Effector CD8-positive, alpha-beta T cell (primary cell): ENCODE data around the gene SGO1.
"Not testable (repeated sequence)": the region's sequence is repeated elsewhere in the genome, so short reads cannot be mapped to it uniquely, and the experiment has no call there.

ENCODE experiments used
- DNase-seq: peaks from one replicate; lab custom pipeline; 2025; lab: John Stamatoyannopoulos, UW
- total RNA-seq, 4 experiments: gene quantifications; one replicate each; lab custom pipeline; 2026; lab: John Stamatoyannopoulos, UW

Gene SGO1
- total RNA-seq, result 0.36 to 0.61 (median 0.56) reads per million in 4 experiments

DNA sequence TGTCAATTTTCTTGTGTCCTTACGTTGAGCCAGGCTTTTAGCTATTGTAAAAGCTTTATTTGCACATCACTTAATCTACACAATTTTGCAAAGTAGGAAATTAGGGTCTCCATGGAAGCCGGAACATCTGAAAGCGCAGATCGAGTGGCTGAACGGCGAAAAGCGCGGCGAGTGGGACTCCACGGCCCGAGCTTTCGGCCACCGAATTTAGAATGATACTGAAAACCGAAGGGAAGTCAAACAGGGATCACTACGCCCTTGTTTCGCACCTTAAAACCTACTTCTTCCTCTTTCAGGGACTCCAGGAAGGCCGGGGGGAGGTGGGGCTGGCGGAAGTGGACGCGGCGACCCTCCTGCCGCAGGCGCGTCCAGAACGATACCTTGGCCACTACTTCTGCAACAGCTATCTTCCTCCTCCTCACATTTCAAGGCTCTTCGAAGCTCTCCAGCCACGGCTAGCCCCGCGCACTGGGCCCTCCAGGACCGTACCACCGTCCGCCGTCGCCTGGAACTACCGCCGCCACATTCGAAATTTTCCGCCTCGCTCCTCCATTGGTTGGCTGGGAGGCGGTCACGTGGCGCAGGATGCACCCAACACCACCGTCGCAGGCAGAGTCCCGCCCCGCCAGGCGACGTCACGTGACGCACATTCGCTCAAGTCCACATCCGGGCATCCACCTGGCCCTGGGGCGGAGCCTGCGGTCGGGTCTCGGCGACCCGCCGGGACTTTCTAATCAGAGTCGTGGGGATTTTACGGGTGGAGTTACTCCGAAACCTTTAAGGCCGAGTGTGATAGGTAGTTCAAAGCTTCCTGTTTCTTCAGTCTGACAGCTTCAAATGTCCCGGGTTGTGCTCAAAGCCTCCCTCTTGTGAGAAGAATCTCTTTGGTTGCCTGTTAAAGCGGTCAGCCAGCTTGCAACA is at the start of gene SGO1:
SGO1 (minus strand) TSS at position 528 of the 921 bp plus-strand sequence. CDS start 2,179 bp downstream, outside the sequence.
- peak; percentile 99 for DNase-seq

GRCh38 chr3:20235796-20236195 is 49.8 kb upstream of the SGO1 start:
- DNase-seq, result no peak

- no peak for DNase-seq
These were observed 47.1 kb upstream of the SGO1 start for GRCh38 chr3:20232906-20233780.

DNA sequence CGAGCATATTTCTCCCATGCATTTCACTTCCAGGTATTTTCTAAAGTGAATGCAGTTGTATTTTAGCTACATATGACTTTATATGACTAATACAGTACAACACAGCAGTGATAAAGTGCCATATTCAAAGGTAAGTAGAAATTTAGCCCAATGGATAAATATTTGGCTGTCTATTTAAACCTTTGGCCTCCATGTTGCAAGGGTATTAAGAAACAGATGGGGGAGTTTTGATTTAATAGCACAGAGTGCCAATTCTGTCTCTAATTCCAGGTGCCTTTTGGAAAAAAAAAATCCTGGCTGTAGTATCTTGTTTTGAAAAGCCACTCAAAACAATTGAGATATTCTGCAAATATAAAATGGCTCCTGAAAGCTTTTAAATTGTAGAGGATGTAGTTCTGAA is 44.9 kb upstream of the SGO1 start:
- DNase-seq, result no peak

DNA sequence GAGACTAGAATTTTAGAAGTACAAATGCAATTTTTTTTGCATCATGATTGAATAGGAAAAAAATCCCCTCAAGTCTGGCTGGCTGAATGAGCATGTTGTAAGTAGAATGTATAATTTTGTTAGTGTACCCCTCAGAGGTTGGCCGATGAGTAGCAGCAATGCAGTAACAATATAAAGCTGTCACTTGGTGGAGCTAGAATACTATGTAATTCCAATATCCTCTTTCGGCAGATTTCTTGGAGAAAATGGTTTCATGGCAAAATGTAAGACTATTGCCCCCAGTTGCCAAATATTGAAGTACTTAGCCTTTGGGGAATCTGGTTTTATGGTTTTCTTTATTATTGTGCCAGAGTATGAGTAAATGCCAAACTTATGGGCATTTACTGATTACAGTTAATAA is 39.8 kb upstream of the SGO1 start:
- DNase-seq, result no peak

DNA sequence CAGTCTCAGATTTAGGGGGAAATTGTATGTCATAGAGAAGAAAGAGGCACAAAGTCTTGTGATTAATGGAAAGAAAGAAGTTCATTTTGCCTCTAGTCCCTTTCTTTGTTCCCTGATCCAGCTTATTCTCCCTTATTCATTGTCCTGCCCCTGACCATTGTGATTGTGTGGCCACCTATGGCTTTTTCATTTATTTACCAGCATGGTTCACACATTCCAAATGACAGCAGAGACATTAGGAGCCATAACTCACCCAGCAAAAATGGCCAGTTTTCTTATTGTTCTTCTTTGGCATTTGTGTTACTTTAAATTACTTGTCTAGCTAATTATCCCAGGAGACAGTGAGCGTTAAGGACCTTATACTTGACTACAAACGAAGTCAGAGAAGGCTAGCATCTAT is 36.3 kb upstream of the SGO1 start:
- no peak for DNase-seq

- DNase-seq, result no peak
These were observed 32.2 kb upstream of the SGO1 start for GRCh38 chr3:20218215-20218614.

- no peak for DNase-seq
These were observed 29.6 kb upstream of the SGO1 start for GRCh38 chr3:20215636-20216035.

GRCh38 chr3:20213491-20213890 is 27.5 kb upstream of the SGO1 start:
- DNase-seq, result not testable (repeated sequence)

GRCh38 chr3:20207945-20208344 is 21.9 kb upstream of the SGO1 start:
- not testable (repeated sequence) for DNase-seq

GRCh38 chr3:20205898-20206297 is 19.9 kb upstream of the SGO1 start:
- DNase-seq, result not testable (repeated sequence)

GRCh38 chr3:20201143-20201542 is 15.1 kb upstream of the SGO1 start:
- no peak for DNase-seq

DNA sequence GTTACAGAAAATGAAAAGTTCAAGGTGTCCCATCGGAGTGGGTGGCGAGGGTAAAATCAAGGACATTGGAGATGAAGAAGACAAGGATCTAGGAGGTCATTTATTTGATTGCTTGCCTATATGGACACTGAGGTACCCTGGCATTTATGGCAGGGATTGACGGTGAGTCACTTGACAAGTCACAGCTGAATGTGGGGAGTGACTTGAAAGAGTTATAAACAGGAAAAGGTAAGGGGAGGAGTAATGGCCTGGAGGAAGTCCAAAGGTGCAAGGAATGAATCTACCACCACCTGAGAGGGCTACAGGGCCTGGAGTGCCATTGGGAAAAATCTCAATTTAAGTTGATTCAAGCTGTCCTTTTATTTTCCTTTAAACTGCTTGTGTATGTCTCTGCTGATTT is 11.8 kb upstream of the SGO1 start:
- no peak for DNase-seq

- no peak for DNase-seq
These were observed 8.9 kb upstream of the SGO1 start for GRCh38 chr3:20194793-20195460.

GRCh38 chr3:20190991-20191390 is 5.0 kb upstream of the SGO1 start:
- no peak for DNase-seq

GRCh38 chr3:20186600-20187004 is 596 bp upstream of the SGO1 start:
- DNase-seq, result no peak

- no peak for DNase-seq
These were observed 701 bp downstream of the SGO1 start for GRCh38 chr3:20185331-20185678.

DNA sequence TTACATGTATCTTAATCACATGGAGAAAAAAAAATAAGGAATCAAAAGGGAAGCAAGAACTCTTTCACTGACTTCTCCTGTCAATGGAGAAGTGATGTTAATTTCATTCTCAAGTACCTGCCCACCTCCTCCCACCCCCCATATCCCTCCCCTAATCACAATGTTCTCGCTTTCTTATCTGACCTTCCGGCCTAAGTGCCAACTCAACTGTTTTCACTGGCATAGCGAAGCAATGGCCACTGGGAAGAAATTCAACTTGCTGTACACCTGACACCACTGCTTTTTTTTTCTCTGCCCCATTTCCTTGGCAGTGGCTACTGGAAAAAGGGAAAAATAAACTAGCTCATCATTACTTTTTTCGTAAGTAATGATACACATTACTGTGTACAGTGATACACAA is 3.8 kb downstream of the SGO1 start:
- no peak for DNase-seq

- no peak for DNase-seq
These were observed 4.7 kb downstream of the SGO1 start for GRCh38 chr3:20181276-20181675.

- DNase-seq, result no peak
These were observed 12.1 kb downstream of the SGO1 start for GRCh38 chr3:20173844-20174410.

DNA sequence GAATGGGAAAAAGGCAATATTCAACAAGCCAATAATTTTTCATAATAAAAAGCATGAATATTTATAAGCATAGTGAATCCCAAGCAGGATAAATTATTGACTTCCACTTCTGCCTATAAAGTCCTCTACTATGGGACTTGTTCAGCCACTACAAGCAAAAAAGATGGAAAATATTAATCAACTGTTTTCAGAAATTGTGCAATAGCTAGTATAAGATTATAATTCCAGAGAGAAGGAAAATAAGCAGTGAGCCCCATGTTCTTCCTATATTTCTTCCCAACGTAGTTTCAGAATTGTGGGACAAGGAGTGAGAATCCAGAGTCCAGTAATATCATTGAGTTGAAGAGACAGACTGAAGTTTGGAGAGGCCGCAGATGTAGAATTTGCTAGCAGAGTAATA is 24.3 kb downstream of the SGO1 start:
- no peak for DNase-seq

DNA sequence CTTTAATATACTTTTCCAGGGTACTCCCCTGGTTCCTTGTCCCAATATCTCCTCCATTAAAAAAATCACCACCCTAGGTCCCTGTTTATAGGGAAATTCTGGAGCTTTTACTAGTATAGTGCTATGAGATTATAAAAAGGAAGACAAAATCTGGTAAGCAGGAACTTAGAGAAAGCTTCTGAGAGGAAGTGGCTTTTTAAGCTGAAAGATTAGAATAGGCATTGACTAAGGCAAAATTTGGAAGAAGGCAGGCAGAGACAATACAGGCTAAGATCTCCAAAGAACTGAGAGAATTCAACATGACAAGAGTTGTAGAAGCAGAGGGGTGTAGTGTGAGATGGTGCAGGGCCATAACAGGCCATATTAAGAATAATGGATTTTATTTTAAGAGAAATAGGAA is 25.8 kb downstream of the SGO1 start:
- DNase-seq, result no peak
